Muscle layer of colon (tissue), 2 donors: ENCODE results near the gene ZNF407.

Source experiments
- H3K27ac ChIP-seq: one replicate; pipeline ENCODE4 v1.7.0; 2013; ENCODE audit warnings: low read depth, mild to moderate bottlenecking, low read length, moderate library complexity
- H3K27me3 ChIP-seq, 2 donors: one replicate each; pipeline ENCODE4 v1.7.0; 2013; ENCODE audit warnings: low read length in 2 of 2, mild to moderate bottlenecking in 2 of 2; ENCODE audit not compliant: insufficient read depth in 2 of 2, control insufficient read depth in 1 of 2
- H3K36me3 ChIP-seq: one replicate; pipeline ENCODE4 v1.7.0; 2013; ENCODE audit warnings: mild to moderate bottlenecking, low read length; ENCODE audit not compliant: insufficient read depth
- H3K4me1 ChIP-seq: one replicate; pipeline ENCODE4 v1.7.0; 2013; ENCODE audit warnings: mild to moderate bottlenecking, low read length; ENCODE audit not compliant: insufficient read depth
- H3K4me3 ChIP-seq, 2 donors: one replicate each; pipeline ENCODE4 v1.7.0; 2013; ENCODE audit warnings: low read length in 2 of 2, low read depth in 1 of 2, mild to moderate bottlenecking in 1 of 2, moderate library complexity in 1 of 2
- H3K9ac ChIP-seq: one replicate; pipeline ENCODE4 v1.7.0; 2013; ENCODE audit warnings: low read length
- H3K9me3 ChIP-seq: one replicate; pipeline ENCODE4 v1.7.0; 2013; ENCODE audit warnings: mild to moderate bottlenecking, low read length
- donor health status: abdominal sarcoma.
- donor health status: Adenocarcinoma of cecum.

ZNF407 gene

GRCh38 chr18:74819433-74820059 is 221.9 kb downstream of the ZNF407 start:
- Histone ChIP-seq H3K4me1 (peaks cover 10% of the 10 kb centered on the region), H3K4me3 (no peak overlapping the region), H3K27me3 (no peaks in the 10 kb centered on the region), H3K36me3 (no peaks in the 10 kb centered on the region), H3K9ac (no peak overlapping the region), H3K27ac (no peak overlapping the region), H3K9me3 (no peaks in the 10 kb centered on the region)

- H3K27me3 ChIP-seq = no peaks in the 10 kb centered on the region
- no peaks in the 10 kb centered on the region for H3K36me3 ChIP-seq
- H3K9me3 ChIP-seq = no peaks in the 10 kb centered on the region
- H3K4me1 ChIP-seq = peaks cover 10% of the 10 kb centered on the region
- H3K27ac ChIP-seq = no peak overlapping the region
- H3K9ac ChIP-seq = no peak overlapping the region
- H3K4me3 ChIP-seq = no peak overlapping the region
Measured at GRCh38 chr18:74820160-74820780, 222.6 kb downstream of the ZNF407 start.

GRCh38 chr18:74825460-74825859 is 227.8 kb downstream of the ZNF407 start:
- no peak overlapping the region for H3K27ac ChIP-seq
- H3K36me3 ChIP-seq = no peaks in the 10 kb centered on the region
- H3K9me3 ChIP-seq = no peaks in the 10 kb centered on the region
- peaks cover 6% of the 10 kb centered on the region for H3K4me1 ChIP-seq
- H3K4me3 ChIP-seq = no peak overlapping the region
- H3K27me3 ChIP-seq = no peaks in the 10 kb centered on the region
- no peak overlapping the region for H3K9ac ChIP-seq

GRCh38 chr18:74826572-74826971 is 228.9 kb downstream of the ZNF407 start:
- H3K4me3 ChIP-seq = no peak overlapping the region
- no peaks in the 10 kb centered on the region for H3K27me3 ChIP-seq
- H3K4me1 ChIP-seq = peaks cover 6% of the 10 kb centered on the region
- H3K9me3 ChIP-seq = no peaks in the 10 kb centered on the region
- no peak overlapping the region for H3K9ac ChIP-seq
- no peaks in the 10 kb centered on the region for H3K36me3 ChIP-seq
- no peak overlapping the region for H3K27ac ChIP-seq

- no peak overlapping the region for H3K4me3 ChIP-seq
- no peaks in the 10 kb centered on the region for H3K27me3 ChIP-seq
- no peaks in the 10 kb centered on the region for H3K36me3 ChIP-seq
- no peak overlapping the region for H3K27ac ChIP-seq
- H3K4me1 ChIP-seq = peaks cover 6% of the 10 kb centered on the region
- H3K9me3 ChIP-seq = no peaks in the 10 kb centered on the region
- no peak overlapping the region for H3K9ac ChIP-seq
Measured at GRCh38 chr18:74828200-74828599, 230.5 kb downstream of the ZNF407 start.

- H3K27me3 ChIP-seq = no peaks in the 10 kb centered on the region
- H3K4me3 ChIP-seq = no peak overlapping the region
- no peaks in the 10 kb centered on the region for H3K9me3 ChIP-seq
- no peak overlapping the region for H3K27ac ChIP-seq
- H3K36me3 ChIP-seq = no peaks in the 10 kb centered on the region
- no peak overlapping the region for H3K9ac ChIP-seq
- H3K4me1 ChIP-seq = peaks cover 17% of the 10 kb centered on the region
Measured at GRCh38 chr18:74831571-74832250, 234.0 kb downstream of the ZNF407 start.

GRCh38 chr18:74832381-74832780 is 234.7 kb downstream of the ZNF407 start:
- Histone ChIP-seq H3K36me3 (no peaks in the 10 kb centered on the region), H3K9ac (no peak overlapping the region), H3K9me3 (no peaks in the 10 kb centered on the region), H3K4me1 (peaks cover 18% of the 10 kb centered on the region), H3K27ac (no peak overlapping the region), H3K27me3 (no peaks in the 10 kb centered on the region), H3K4me3 (no peak overlapping the region)

GRCh38 chr18:74832999-74833398 is 235.3 kb downstream of the ZNF407 start:
- no peak overlapping the region for H3K9ac ChIP-seq
- peaks cover 17% of the 10 kb centered on the region for H3K4me1 ChIP-seq
- no peak overlapping the region for H3K4me3 ChIP-seq
- no peak overlapping the region for H3K27ac ChIP-seq
- H3K27me3 ChIP-seq = no peaks in the 10 kb centered on the region
- H3K36me3 ChIP-seq = no peaks in the 10 kb centered on the region
- no peaks in the 10 kb centered on the region for H3K9me3 ChIP-seq

GRCh38 chr18:74834424-74835309 is 237.0 kb downstream of the ZNF407 start:
- H3K36me3 ChIP-seq = no peaks in the 10 kb centered on the region
- no peaks in the 10 kb centered on the region for H3K27me3 ChIP-seq
- no peak overlapping the region for H3K9ac ChIP-seq
- peaks cover 11% of the 10 kb centered on the region for H3K4me1 ChIP-seq
- no peak overlapping the region for H3K4me3 ChIP-seq
- H3K27ac ChIP-seq = no peak overlapping the region
- H3K9me3 ChIP-seq = no peaks in the 10 kb centered on the region

GRCh38 chr18:74836296-74837139 is 238.8 kb downstream of the ZNF407 start:
- Histone ChIP-seq H3K4me1 (peaks cover 17% of the 10 kb centered on the region), H3K27ac (no peak overlapping the region), H3K27me3 (no peaks in the 10 kb centered on the region), H3K4me3 (no peak overlapping the region), H3K9ac (no peak overlapping the region), H3K36me3 (no peaks in the 10 kb centered on the region), H3K9me3 (no peaks in the 10 kb centered on the region)
